NB4 (cell line): Measurements from ENCODE around the gene MAGEA10.
"Not testable (repeated sequence)": the region's sequence is repeated elsewhere in the genome, so short reads cannot be mapped to it uniquely, and the experiment has no call there.

ENCODE experiments used
- TF ChIP-seq, protein P1 (sequence below): IDR thresholded peaks from 2 replicates; pipeline ENCODE4 v1.6.1; 2011; ENCODE audit warnings: low read depth, low read length
- TF ChIP-seq, protein P2 (sequence below): IDR thresholded peaks from one replicate; pipeline ENCODE4 v1.5.1; 2012; ENCODE audit warnings: low read depth, low read length

DNA sequence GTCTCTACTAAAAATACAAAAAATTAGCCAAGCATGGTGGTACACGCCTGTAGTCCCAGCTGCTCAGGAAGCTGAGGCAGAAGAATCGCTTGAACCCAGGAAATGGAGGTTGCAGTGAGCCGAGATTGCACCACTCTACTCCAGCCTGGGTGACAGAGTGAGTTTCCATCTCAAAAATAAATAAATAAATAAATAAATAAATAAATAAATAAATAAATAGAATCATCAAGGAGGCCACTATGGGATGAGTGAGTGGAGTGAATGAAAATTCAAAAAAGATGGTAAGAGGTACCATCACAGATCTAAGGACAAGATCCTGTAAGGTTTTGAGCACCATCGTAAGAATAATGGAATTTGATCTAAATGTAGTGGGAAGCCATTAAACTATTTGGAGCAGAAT lies 37.5 kb upstream of the MAGEA10 start:
- TF ChIP-seq, protein P1, sequence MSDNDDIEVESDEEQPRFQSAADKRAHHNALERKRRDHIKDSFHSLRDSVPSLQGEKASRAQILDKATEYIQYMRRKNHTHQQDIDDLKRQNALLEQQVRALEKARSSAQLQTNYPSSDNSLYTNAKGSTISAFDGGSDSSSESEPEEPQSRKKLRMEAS = not testable (repeated sequence)
- TF ChIP-seq, protein P2, sequence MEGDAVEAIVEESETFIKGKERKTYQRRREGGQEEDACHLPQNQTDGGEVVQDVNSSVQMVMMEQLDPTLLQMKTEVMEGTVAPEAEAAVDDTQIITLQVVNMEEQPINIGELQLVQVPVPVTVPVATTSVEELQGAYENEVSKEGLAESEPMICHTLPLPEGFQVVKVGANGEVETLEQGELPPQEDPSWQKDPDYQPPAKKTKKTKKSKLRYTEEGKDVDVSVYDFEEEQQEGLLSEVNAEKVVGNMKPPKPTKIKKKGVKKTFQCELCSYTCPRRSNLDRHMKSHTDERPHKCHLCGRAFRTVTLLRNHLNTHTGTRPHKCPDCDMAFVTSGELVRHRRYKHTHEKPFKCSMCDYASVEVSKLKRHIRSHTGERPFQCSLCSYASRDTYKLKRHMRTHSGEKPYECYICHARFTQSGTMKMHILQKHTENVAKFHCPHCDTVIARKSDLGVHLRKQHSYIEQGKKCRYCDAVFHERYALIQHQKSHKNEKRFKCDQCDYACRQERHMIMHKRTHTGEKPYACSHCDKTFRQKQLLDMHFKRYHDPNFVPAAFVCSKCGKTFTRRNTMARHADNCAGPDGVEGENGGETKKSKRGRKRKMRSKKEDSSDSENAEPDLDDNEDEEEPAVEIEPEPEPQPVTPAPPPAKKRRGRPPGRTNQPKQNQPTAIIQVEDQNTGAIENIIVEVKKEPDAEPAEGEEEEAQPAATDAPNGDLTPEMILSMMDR = not testable (repeated sequence)
